Mammary epithelial cell (primary cell): Measurements from ENCODE around the gene SLC10A1.

ENCODE experiments used
- EZH2 ChIP-seq: IDR thresholded peaks from 2 replicates; pipeline ENCODE4 v1.6.1; 2012; ENCODE audit warnings: low read length, inconsistent platforms, borderline replicate concordance
- TF ChIP-seq, protein P1 (sequence below), 2 donors: IDR thresholded peaks in 1 of 2; conservative IDR thresholded peaks in 1 of 2; 2 replicates each; pipeline ENCODE4 v1.5.1; 2011 to 2012; ENCODE audit warnings: inconsistent platforms in 2 of 2, low read length in 2 of 2, mild to moderate bottlenecking in 2 of 2, control low read depth in 1 of 2, low read depth in 1 of 2; ENCODE audit not compliant: insufficient read depth in 1 of 2; ENCODE audit errors: extremely low read depth in 1 of 2

DNA sequence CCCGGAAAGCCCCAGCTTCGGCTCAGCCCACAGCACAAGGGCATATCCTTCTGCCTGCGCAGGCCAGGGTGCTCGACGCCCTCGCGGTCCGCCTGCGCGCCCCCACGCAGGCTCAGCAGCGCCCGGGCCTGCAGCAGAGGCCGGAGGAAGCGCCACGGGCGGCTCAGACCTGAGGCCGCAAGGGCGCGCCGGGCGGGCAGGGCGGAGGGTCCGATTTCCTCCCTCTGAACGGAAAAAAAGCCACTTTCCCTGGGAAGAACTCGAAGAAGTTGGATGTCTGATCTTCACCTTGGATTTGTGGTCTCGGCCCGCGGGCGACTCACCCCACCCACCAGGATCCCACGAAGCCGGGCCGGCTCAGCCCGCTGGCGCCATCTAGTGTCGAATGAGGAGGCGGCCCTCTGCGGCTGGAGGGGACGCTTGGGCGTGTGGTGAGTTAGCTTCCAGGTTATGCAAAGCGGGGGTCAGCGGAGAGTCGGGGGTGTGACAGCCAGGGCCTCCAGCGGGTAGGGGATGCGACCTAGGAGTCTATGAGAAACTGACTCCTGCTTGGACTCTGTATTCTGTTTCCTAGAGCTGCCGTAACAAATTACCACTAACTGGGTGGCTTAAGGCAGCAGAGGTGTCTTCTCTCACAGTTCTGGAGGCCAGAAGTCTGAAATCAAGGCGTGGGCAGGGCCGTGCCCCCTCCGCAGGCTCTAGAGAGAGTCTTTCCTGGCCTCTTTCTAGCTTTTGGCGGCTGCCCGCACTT, 70.1 kb downstream of the SLC10A1 start:
- TF ChIP-seq, protein P1, sequence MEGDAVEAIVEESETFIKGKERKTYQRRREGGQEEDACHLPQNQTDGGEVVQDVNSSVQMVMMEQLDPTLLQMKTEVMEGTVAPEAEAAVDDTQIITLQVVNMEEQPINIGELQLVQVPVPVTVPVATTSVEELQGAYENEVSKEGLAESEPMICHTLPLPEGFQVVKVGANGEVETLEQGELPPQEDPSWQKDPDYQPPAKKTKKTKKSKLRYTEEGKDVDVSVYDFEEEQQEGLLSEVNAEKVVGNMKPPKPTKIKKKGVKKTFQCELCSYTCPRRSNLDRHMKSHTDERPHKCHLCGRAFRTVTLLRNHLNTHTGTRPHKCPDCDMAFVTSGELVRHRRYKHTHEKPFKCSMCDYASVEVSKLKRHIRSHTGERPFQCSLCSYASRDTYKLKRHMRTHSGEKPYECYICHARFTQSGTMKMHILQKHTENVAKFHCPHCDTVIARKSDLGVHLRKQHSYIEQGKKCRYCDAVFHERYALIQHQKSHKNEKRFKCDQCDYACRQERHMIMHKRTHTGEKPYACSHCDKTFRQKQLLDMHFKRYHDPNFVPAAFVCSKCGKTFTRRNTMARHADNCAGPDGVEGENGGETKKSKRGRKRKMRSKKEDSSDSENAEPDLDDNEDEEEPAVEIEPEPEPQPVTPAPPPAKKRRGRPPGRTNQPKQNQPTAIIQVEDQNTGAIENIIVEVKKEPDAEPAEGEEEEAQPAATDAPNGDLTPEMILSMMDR (conservative IDR thresholded peaks at IDR 0.05 in 1 of 2, IDR thresholded peaks at IDR 0.05 in 1 of 2; ENCODE audit: extremely low read depth in 1 of 2, insufficient read depth in 1 of 2, low read depth in 1 of 2, low read length in 2 of 2), result peak; percentile 85 to 98
- no peak for TF ChIP-seq EZH2
